GM23338 (cell line): ENCODE data around the gene COL8A1. TPM values are rescaled to one million over a fixed set of nuclear protein-coding genes. Genes with fewer than 3 reads are reported as not detected.

Source experiments
- ATAC-seq: fragments of 200-7000 bp; cut with Tn5 transposase; 3 replicates; pipeline ENCODE4 v1.9.1; 2020
- DNase-seq: peaks from one replicate; pipeline ENCODE4 v3.0.0-alpha.2; 2015; ENCODE audit warnings: low spot score
- H2AFZ ChIP-seq: fragments of 200-600 bp; sonication (generic); 2 replicates; pipeline ENCODE4 v1.8.0; 2016; ENCODE audit warnings: antibody characterized with exemption, mild to moderate bottlenecking, moderate library complexity
- H3F3A ChIP-seq: fragments of 200-600 bp; sonication (generic); replicated peaks from 2 replicates; pipeline ENCODE4 v1.8.0; 2017; ENCODE audit warnings: antibody characterized with exemption, mixed run types, low read depth
- H3K27ac ChIP-seq: fragments of 200-600 bp; sonication (generic); 2 replicates; pipeline ENCODE4 v1.6.1; 2016; ENCODE audit warnings: low read depth
- H3K27me3 ChIP-seq: fragments of 200-600 bp; sonication (generic); 2 replicates; pipeline ENCODE4 v1.8.0; 2016; ENCODE audit warnings: mild to moderate bottlenecking, mixed run types, moderate library complexity; ENCODE audit not compliant: insufficient read depth
- H3K36me3 ChIP-seq: fragments of 200-600 bp; sonication (generic); 2 replicates; pipeline ENCODE4 v1.8.0; 2016; ENCODE audit warnings: mild to moderate bottlenecking; ENCODE audit not compliant: insufficient read depth
- H3K4me1 ChIP-seq: fragments of 200-600 bp; sonication (generic); 2 replicates; pipeline ENCODE4 v1.8.0; 2016; ENCODE audit warnings: mild to moderate bottlenecking, moderate library complexity; ENCODE audit not compliant: insufficient read depth
- H3K4me2 ChIP-seq: fragments of 200-600 bp; sonication (generic); 2 replicates; pipeline ENCODE4 v1.7.1; 2017; ENCODE audit warnings: mixed run types
- H3K4me3 ChIP-seq: fragments of 200-600 bp; sonication (generic); 2 replicates; pipeline ENCODE4 v1.6.1; 2016; ENCODE audit warnings: mixed run types
- H3K79me2 ChIP-seq: fragments of 200-600 bp; sonication (generic); replicated peaks from 2 replicates; pipeline ENCODE4 v1.8.0; 2017; ENCODE audit warnings: mild to moderate bottlenecking; ENCODE audit not compliant: insufficient read depth
- H3K9me2 ChIP-seq: fragments of 200-600 bp; sonication (generic); 2 replicates; pipeline ENCODE4 v1.8.0; 2017; ENCODE audit not compliant: insufficient read depth
- H4K20me1 ChIP-seq: fragments of 200-600 bp; sonication (generic); replicated peaks from 2 replicates; pipeline ENCODE4 v1.8.0; 2017; ENCODE audit warnings: mild to moderate bottlenecking; ENCODE audit not compliant: insufficient read depth
- H3K27ac Mint-ChIP-seq: 2 replicates; pipeline ENCODE4 v1.8.0; 2020; ENCODE audit warnings: inconsistent platforms, mild to moderate bottlenecking, moderate library complexity, mixed read lengths
- H3K27me3 Mint-ChIP-seq: 3 replicates; pipeline ENCODE4 v1.8.0; 2022; ENCODE audit warnings: low read depth, mild to moderate bottlenecking, moderate library complexity, mixed read lengths, inconsistent platforms; ENCODE audit not compliant: insufficient read depth, poor library complexity
- H3K36me3 Mint-ChIP-seq: 3 replicates; pipeline ENCODE4 v1.8.0; 2021; ENCODE audit warnings: low read depth, mild to moderate bottlenecking, inconsistent platforms, moderate library complexity, mixed read lengths
- H3K4me1 Mint-ChIP-seq: 3 replicates; pipeline ENCODE4 v1.8.0; 2020; ENCODE audit warnings: mild to moderate bottlenecking, inconsistent platforms, mixed read lengths
- H3K4me3 Mint-ChIP-seq: 3 replicates; pipeline ENCODE4 v1.8.0; 2021; ENCODE audit warnings: moderate library complexity, mild to moderate bottlenecking, inconsistent platforms, mixed read lengths
- H3K9me3 Mint-ChIP-seq: 3 replicates; pipeline ENCODE4 v1.8.0; 2020; ENCODE audit warnings: moderate library complexity, mild to moderate bottlenecking, inconsistent platforms, mixed read lengths
- EZH2 ChIP-seq: fragments of 200-600 bp; sonication (generic); IDR thresholded peaks from one replicate; pipeline ENCODE4 v1.8.0; 2017; ENCODE audit warnings: antibody characterized with exemption, mild to moderate bottlenecking, low read depth; ENCODE audit not compliant: unreplicated experiment
- EZH2phosphoT487 ChIP-seq: fragments of 200-600 bp; sonication (generic); IDR thresholded peaks from one replicate; pipeline ENCODE4 v1.8.1; 2018; ENCODE audit warnings: antibody characterized with exemption; ENCODE audit not compliant: unreplicated experiment
- JUNB ChIP-seq: IDR thresholded peaks from one replicate; pipeline ENCODE4 v1.6.1; 2016; ENCODE audit warnings: antibody characterized with exemption; ENCODE audit not compliant: unreplicated experiment
- STAT1 ChIP-seq: IDR thresholded peaks from one replicate; pipeline ENCODE4 v1.6.1; 2016; ENCODE audit warnings: antibody characterized with exemption; ENCODE audit not compliant: unreplicated experiment
- ZNF114 ChIP-seq: fragments of 250-450 bp; sonication (Bioruptor Pico); IDR thresholded peaks from 2 replicates; pipeline ENCODE4 v1.5.0; 2020; ENCODE audit warnings: mild to moderate bottlenecking, moderate library complexity
- ZNF331 ChIP-seq: fragments of 250-450 bp; sonication (Bioruptor Pico); IDR thresholded peaks from 2 replicates; pipeline ENCODE4 v1.5.0; 2020; ENCODE audit warnings: low read depth, mild to moderate bottlenecking, moderate library complexity
- polyA plus RNA-seq: library from polyadenylated mRNA; unstranded; fragments of >200 nt; fragmentation: Nextera tagmentation; extraction: Ambion mirVana; gene quantifications from 2 replicates; pipeline ENCODE4 v1.2.1, GENCODE V29; 2016
- total RNA-seq: library from RNA; depleted of rRNA; stranded (reverse); fragments of >200 nt; shearing (Covaris generic); gene quantifications from 2 replicates; pipeline ENCODE4 v1.2.3, GENCODE V29; 2014
- TF ChIP-seq, protein P1 (sequence below), 2 experiments: fragments of 200-600 bp in 1 of 2; sonication (generic) in 1 of 2; conservative IDR thresholded peaks; 2 replicates each; pipeline versions ENCODE4 v1.5.1 to v1.6.1; 2016 to 2017; ENCODE audit warnings: antibody characterized with exemption in 2 of 2, low read depth in 2 of 2, mild to moderate bottlenecking in 2 of 2, moderate library complexity in 1 of 2
- TF ChIP-seq, protein P2 (sequence below): IDR thresholded peaks from one replicate; pipeline ENCODE4 v1.6.1; 2018; ENCODE audit warnings: antibody characterized with exemption; ENCODE audit not compliant: unreplicated experiment

COL8A1 gene
- total and polyA plus RNA-seq, 2 experiments from 2014 or later: 0.26 to 0.97 TPM

DNA sequence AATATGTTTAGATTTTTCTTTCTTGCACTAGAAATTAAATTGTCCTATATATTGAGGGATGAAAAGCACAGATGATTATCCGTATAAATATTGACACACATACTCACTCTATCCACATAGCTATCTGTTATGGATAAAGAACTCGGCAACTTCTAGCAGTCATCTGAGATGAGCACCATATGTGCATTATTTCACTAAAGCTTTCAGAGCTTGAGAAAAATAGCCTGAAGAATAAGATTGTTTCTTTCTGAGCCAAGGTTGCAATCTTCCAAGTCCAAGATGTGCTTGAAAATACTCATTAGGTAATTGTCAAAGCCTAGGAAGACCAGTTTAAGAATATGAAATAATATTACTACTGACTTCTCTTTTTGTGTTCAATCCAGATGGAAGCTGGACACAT is 40.5 kb downstream of the COL8A1 start (continued):
- TF ChIP-seq, protein P1, sequence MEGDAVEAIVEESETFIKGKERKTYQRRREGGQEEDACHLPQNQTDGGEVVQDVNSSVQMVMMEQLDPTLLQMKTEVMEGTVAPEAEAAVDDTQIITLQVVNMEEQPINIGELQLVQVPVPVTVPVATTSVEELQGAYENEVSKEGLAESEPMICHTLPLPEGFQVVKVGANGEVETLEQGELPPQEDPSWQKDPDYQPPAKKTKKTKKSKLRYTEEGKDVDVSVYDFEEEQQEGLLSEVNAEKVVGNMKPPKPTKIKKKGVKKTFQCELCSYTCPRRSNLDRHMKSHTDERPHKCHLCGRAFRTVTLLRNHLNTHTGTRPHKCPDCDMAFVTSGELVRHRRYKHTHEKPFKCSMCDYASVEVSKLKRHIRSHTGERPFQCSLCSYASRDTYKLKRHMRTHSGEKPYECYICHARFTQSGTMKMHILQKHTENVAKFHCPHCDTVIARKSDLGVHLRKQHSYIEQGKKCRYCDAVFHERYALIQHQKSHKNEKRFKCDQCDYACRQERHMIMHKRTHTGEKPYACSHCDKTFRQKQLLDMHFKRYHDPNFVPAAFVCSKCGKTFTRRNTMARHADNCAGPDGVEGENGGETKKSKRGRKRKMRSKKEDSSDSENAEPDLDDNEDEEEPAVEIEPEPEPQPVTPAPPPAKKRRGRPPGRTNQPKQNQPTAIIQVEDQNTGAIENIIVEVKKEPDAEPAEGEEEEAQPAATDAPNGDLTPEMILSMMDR (conservative IDR thresholded peaks at IDR 0.05; ENCODE audit: low read depth in 2 of 2): no peak
- TF ChIP-seq STAT1 (no peak), JUNB (no peak)

DNA sequence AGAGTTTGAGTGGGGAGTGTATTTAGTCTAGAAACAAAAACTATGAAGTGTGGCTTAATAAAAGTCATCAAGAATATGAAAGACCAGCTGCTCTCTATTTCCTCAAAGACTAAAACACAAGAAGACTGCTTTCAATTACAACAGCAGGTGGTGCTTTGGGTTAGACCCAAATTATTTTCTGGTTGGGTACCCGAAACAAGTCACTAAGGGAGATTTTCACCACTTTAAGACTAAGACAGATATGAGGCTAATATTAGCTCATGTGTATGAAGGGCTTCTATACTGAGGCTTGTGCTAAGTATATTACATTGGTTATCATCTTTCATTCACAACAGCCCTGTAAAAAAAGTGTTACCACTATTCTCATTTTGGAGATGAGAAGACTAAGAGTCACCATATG is 43.1 kb downstream of the COL8A1 start:
- TF ChIP-seq STAT1: no peak
- TF ChIP-seq ZNF331 (CRISPR knock-in tag): no peak
- H3F3A ChIP-seq: no peaks in the 10 kb centered on the region
- no peaks in the 10 kb centered on the region for H3K9me3 Mint-ChIP-seq

DNA sequence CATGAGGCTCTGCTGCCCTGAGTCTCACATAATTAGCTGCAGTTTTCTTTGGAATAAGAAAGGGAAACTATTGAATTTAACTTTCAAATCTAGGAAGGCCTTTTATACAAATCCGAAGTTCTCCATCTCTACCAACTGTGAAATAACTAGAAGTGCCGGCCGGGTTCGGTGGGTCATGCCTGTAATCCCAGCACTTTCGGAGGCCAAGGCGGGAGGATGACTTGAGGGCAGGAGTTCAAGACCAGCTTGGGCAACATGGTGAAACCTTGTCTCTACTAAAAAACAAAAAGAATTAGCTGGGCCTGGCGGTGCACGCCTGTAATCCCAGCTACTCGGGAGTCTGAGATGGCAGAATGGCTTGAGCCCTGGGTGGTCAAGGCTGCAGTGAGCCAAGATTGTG is 43.6 kb downstream of the COL8A1 start:
- Mint-ChIP-seq H3K4me1 (no peaks in the 10 kb centered on the region), H3K27ac (no peak overlapping the region), H3K9me3 (no peaks in the 10 kb centered on the region), H3K4me3 (no peak overlapping the region), H3K36me3 (no peaks in the 10 kb centered on the region), H3K27me3 (no peaks in the 10 kb centered on the region)
- no peaks in the 10 kb centered on the region; the same call in 1 of the 2 replicates for H3K9me2 ChIP-seq
- no peak overlapping the region for H2AFZ ChIP-seq
- ATAC-seq (no peak), DNase-seq (no peak)
- H3K27ac ChIP-seq: no peak overlapping the region
- no peaks in the 10 kb centered on the region for H3K79me2 ChIP-seq
- H3K4me1 ChIP-seq: no peaks in the 10 kb centered on the region
- H3K4me2 ChIP-seq: no peak overlapping the region
- no peaks in the 10 kb centered on the region for H3K27me3 ChIP-seq
- no peaks in the 10 kb centered on the region for H3F3A ChIP-seq
- H3K4me3 ChIP-seq: no peak overlapping the region
- H4K20me1 ChIP-seq: no peaks in the 10 kb centered on the region
- no peaks in the 10 kb centered on the region for H3K36me3 ChIP-seq
- no peak for TF ChIP-seq EZH2
- no peak for TF ChIP-seq STAT1
- TF ChIP-seq EZH2phosphoT487: no peak
- TF ChIP-seq, protein P2, sequence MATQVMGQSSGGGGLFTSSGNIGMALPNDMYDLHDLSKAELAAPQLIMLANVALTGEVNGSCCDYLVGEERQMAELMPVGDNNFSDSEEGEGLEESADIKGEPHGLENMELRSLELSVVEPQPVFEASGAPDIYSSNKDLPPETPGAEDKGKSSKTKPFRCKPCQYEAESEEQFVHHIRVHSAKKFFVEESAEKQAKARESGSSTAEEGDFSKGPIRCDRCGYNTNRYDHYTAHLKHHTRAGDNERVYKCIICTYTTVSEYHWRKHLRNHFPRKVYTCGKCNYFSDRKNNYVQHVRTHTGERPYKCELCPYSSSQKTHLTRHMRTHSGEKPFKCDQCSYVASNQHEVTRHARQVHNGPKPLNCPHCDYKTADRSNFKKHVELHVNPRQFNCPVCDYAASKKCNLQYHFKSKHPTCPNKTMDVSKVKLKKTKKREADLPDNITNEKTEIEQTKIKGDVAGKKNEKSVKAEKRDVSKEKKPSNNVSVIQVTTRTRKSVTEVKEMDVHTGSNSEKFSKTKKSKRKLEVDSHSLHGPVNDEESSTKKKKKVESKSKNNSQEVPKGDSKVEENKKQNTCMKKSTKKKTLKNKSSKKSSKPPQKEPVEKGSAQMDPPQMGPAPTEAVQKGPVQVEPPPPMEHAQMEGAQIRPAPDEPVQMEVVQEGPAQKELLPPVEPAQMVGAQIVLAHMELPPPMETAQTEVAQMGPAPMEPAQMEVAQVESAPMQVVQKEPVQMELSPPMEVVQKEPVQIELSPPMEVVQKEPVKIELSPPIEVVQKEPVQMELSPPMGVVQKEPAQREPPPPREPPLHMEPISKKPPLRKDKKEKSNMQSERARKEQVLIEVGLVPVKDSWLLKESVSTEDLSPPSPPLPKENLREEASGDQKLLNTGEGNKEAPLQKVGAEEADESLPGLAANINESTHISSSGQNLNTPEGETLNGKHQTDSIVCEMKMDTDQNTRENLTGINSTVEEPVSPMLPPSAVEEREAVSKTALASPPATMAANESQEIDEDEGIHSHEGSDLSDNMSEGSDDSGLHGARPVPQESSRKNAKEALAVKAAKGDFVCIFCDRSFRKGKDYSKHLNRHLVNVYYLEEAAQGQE: no peak
- TF ChIP-seq, protein P1 (conservative IDR thresholded peaks at IDR 0.05; ENCODE audit: low read depth in 2 of 2): no peak
- TF ChIP-seq ZNF114: no peak

More for the DNA sequence above, 43.1 kb downstream of the COL8A1 start:
- no peak for DNase-seq
- H3K4me1 ChIP-seq: no peaks in the 10 kb centered on the region
- H3K27ac ChIP-seq: no peak overlapping the region
- no peak overlapping the region for H3K4me3 ChIP-seq
- Mint-ChIP-seq H3K27ac (no peak overlapping the region), H3K36me3 (no peaks in the 10 kb centered on the region), H3K27me3 (no peaks in the 10 kb centered on the region), H3K4me1 (no peaks in the 10 kb centered on the region), H3K4me3 (no peak overlapping the region)
- no peaks in the 10 kb centered on the region for H3K79me2 ChIP-seq
- no peaks in the 10 kb centered on the region for H4K20me1 ChIP-seq
- H3K36me3 ChIP-seq: no peaks in the 10 kb centered on the region
- ATAC-seq: no peak
- H2AFZ ChIP-seq: no peak overlapping the region
- H3K4me2 ChIP-seq: no peak overlapping the region
- no peaks in the 10 kb centered on the region; the same call in 1 of the 2 replicates for H3K9me2 ChIP-seq
- no peaks in the 10 kb centered on the region for H3K27me3 ChIP-seq
